ENCODE results near the gene MYT1. TPM values are rescaled to one million over a fixed set of nuclear protein-coding genes. Genes with fewer than 3 reads are reported as not detected.
A peak's percentile ranks its signal among the peaks of the same experiment; 100 is the strongest.

The MYT1 gene
- total RNA-seq, 1 experiment from 2014 or later, result not detected

DNA sequence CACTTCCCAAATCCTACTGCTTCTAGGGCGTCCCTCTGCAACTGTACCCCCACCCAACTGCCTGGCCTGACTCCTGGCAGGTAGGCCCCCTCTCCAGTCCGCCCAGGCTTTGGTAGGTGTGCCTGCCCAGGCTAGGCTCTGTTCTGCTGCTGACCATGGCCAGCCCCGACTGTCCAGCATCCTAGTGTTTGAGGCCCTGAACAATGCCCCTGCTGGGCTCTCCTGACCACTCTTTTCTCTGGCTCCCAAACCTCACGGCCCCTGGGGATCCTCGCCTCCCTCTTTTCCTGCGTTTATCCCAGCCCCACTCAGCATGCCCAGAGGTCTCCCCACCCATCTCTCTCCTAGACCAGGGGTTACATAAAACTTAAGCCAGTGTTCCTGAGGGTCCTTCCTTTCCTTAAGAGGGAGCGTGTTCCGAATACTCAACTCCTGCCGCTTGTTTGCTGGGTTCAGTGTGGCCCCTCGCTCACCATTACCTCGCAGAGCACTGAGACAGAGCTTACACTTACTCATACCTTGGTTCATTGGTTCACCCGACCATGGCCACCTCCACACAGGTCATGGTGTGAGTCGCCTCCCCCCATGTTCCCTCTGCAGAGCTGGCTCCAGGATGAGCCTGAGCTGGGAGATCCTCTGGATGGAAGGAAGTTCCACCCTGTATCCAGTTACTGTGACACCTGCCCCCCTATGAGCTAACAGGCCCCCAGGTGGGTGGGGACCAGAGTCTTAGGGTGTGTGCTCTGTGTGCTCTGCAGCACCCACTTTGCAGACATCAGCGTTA is 21.0 kb upstream of the MYT1 start:
- CTCF ChIA-PET, result interaction anchor here (0.6 to 1.0 kb wide), 5 partner anchors 18 to 105 kb away, joined by 3 read pairs; no protein-coding TSS in a partner anchor
- intact Hi-C loops (cut with micrococcal nuclease), result no loop called here

DNA sequence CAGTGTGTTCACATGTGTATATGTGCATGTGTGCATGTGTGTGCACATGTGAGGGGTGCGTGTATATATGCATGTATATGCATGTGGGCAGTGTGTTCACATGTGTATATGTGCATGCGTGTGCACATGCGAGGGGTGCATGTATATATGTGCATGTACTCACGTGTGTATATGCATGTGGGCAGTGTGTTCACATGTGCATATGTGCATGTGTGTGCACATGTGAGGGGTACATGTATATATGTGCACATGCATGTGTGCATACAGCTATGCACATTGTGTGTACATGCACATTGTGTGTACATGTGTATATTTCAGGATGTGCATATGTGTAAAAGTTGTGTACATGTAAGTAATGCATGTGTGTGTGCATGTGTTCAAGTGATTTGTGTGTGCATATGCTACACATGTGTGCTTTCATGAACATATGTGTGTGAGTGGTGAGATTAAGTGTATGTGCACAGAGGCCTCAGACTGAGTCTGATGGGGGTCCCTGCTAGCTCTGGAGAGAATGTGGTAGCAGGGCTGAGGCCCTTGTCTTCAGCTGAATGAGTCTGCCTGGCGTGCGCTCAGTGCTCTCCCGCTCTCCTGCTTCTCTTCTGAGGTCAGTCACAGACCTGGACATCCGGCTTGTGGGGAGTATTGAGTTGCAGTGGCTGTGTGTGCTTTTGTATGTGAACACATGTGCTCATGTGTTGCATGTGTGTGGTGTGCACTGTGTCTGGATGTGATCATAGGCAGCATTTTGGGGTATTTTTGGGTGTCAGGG is 19.9 kb upstream of the MYT1 start:
- DNase-seq (ENCODE audit: unreplicated experiment), result no peak
- CTCF ChIA-PET, result interaction anchor here (1.0 kb wide), 1 partner anchor 106 kb away, joined by 3 read pairs; no protein-coding TSS in a partner anchor
- no peak overlapping the region for H3K4me3 Mint-ChIP-seq (ENCODE audit: unreplicated experiment)
- intact Hi-C loops (cut with micrococcal nuclease), result no loop called here
- H3K27me3 Mint-ChIP-seq (ENCODE audit: insufficient read depth, unreplicated experiment), result peaks cover 57% of the 10 kb centered on the region
- H3K4me1 Mint-ChIP-seq (ENCODE audit: insufficient read depth, unreplicated experiment), result no peaks in the 10 kb centered on the region
- TF ChIP-seq, protein P1, sequence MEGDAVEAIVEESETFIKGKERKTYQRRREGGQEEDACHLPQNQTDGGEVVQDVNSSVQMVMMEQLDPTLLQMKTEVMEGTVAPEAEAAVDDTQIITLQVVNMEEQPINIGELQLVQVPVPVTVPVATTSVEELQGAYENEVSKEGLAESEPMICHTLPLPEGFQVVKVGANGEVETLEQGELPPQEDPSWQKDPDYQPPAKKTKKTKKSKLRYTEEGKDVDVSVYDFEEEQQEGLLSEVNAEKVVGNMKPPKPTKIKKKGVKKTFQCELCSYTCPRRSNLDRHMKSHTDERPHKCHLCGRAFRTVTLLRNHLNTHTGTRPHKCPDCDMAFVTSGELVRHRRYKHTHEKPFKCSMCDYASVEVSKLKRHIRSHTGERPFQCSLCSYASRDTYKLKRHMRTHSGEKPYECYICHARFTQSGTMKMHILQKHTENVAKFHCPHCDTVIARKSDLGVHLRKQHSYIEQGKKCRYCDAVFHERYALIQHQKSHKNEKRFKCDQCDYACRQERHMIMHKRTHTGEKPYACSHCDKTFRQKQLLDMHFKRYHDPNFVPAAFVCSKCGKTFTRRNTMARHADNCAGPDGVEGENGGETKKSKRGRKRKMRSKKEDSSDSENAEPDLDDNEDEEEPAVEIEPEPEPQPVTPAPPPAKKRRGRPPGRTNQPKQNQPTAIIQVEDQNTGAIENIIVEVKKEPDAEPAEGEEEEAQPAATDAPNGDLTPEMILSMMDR (IDR thresholded peaks at IDR 0.05; ENCODE audit: unreplicated experiment), result no peak
- no TSS peak for BruUV-seq (replicated peaks)
- H3K27ac Mint-ChIP-seq (ENCODE audit: low read depth, unreplicated experiment), result no peak overlapping the region
- no peaks in the 10 kb centered on the region for H3K36me3 Mint-ChIP-seq (ENCODE audit: insufficient read depth, unreplicated experiment)
- POLR2A ChIA-PET, result interaction anchor here (0.6 kb wide), 1 partner anchor 264 kb away, joined by 3 read pairs; no protein-coding TSS in a partner anchor
- H3K9me3 Mint-ChIP-seq (ENCODE audit: unreplicated experiment), result peaks cover 12% of the 10 kb centered on the region

More for the DNA sequence above, 21.0 kb upstream of the MYT1 start:
- no peaks in the 10 kb centered on the region for H3K36me3 Mint-ChIP-seq (ENCODE audit: insufficient read depth, unreplicated experiment)
- H3K4me1 Mint-ChIP-seq (ENCODE audit: insufficient read depth, unreplicated experiment), result no peaks in the 10 kb centered on the region
- peaks cover 51% of the 10 kb centered on the region for H3K27me3 Mint-ChIP-seq (ENCODE audit: insufficient read depth, unreplicated experiment)
- no peak overlapping the region for H3K27ac Mint-ChIP-seq (ENCODE audit: low read depth, unreplicated experiment)
- BruUV-seq (replicated peaks), result no TSS peak
- DNase-seq (ENCODE audit: unreplicated experiment), result no peak
- peaks cover 12% of the 10 kb centered on the region for H3K9me3 Mint-ChIP-seq (ENCODE audit: unreplicated experiment)
- TF ChIP-seq, protein P1 (IDR thresholded peaks at IDR 0.05; ENCODE audit: unreplicated experiment), result no peak
- POLR2A ChIA-PET, result no interaction called here
- no peak overlapping the region for H3K4me3 Mint-ChIP-seq (ENCODE audit: unreplicated experiment)

DNA sequence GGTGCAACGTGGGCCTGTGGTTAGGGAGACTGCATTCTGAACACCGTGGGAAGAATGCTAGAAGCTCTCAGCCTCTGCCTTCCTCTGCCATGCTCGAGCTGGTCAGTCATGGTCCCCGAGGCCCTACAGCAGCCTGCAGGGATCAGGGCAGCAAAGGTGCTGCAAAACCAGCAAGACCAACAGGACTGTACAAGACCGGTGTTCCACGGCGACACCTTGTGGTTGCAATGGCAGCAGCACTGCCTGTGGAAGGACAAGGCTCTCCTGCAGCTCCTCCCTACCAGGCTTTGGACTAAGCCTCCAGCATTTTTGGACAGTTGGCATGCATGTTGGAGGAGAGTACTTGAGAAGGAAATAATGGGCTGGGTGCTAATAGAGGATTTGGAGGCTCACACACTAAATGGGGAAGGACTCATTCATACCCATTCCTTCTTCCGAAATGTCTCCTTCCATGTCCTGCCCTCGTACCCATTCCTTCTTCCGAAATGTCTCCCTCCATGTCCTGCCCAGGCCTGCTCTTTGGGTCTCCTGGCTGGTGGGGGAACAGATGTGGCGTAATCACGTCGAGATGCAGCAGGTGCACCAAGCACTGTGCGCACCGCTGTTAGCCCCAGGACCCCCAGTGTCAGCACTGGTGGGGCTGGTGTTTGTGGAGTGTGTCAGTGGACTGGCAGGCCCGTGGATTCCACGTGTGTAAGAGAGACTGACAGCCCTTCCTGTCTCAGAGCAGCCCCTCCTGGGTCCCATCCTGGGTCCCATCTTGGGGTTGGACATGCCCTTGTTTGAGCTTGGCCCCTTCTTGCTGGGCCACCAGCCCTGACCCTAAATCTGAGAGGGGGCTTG is 18.6 kb upstream of the MYT1 start:
- ChIA-PET CTCF (interaction anchor here (0.6 kb wide), 1 partner anchor 9 kb away, joined by 5 read pairs; no protein-coding TSS in a partner anchor), POLR2A (interaction anchor here (0.6 kb wide), 1 partner anchor 265 kb away, joined by 3 read pairs; no protein-coding TSS in a partner anchor)
- intact Hi-C loops (cut with micrococcal nuclease), result no loop called here
- no peak for DNase-seq (ENCODE audit: unreplicated experiment)
- Mint-ChIP-seq H3K9me3 (ENCODE audit: unreplicated experiment) (peaks cover 12% of the 10 kb centered on the region), H3K36me3 (ENCODE audit: insufficient read depth, unreplicated experiment) (no peaks in the 10 kb centered on the region), H3K27me3 (ENCODE audit: insufficient read depth, unreplicated experiment) (peaks cover 50% of the 10 kb centered on the region), H3K27ac (ENCODE audit: low read depth, unreplicated experiment) (no peak overlapping the region), H3K4me3 (ENCODE audit: unreplicated experiment) (no peak overlapping the region), H3K4me1 (ENCODE audit: insufficient read depth, unreplicated experiment) (no peaks in the 10 kb centered on the region)
- no TSS peak for BruUV-seq (replicated peaks)
- TF ChIP-seq, protein P1 (IDR thresholded peaks at IDR 0.05; ENCODE audit: unreplicated experiment), result peak; percentile 24

All from MCF 10A (cell line).